Neural progenitor cell (in vitro differentiated cells): ENCODE data around the gene GTF3A. TPM values are rescaled to one million over a fixed set of nuclear protein-coding genes. Genes with fewer than 3 reads are reported as not detected.

Experiments used
- DNase-seq: peaks from one replicate; pipeline ENCODE4 v3.0.0-alpha.2; 2016; ENCODE audit warnings: low spot score
- H2AFZ ChIP-seq: fragments of 200-600 bp; sonication (generic); replicated peaks from 2 replicates; pipeline ENCODE4 v1.6.1; 2016; ENCODE audit warnings: antibody characterized with exemption
- H3F3A ChIP-seq: fragments of 200-600 bp; sonication (generic); 2 replicates; pipeline ENCODE4 v1.6.1; 2016; ENCODE audit warnings: antibody characterized with exemption, low read depth
- H3K27ac ChIP-seq: fragments of 200-600 bp; sonication (generic); 2 replicates; pipeline ENCODE4 v1.5.1; 2016; ENCODE audit warnings: mild to moderate bottlenecking
- H3K27me3 ChIP-seq: fragments of 200-600 bp; sonication (generic); 2 replicates; pipeline ENCODE4 v1.6.1; 2016; ENCODE audit warnings: mild to moderate bottlenecking, moderate library complexity
- H3K36me3 ChIP-seq: fragments of 200-600 bp; sonication (generic); 2 replicates; pipeline ENCODE4 v1.5.1; 2016
- H3K4me1 ChIP-seq: fragments of 200-600 bp; sonication (generic); 2 replicates; pipeline ENCODE4 v1.6.1; 2016; ENCODE audit warnings: mixed run types
- H3K4me2 ChIP-seq: fragments of 200-600 bp; sonication (generic); 2 replicates; pipeline ENCODE4 v1.6.1; 2016
- H3K4me3 ChIP-seq: fragments of 200-600 bp; sonication (generic); 2 replicates; pipeline ENCODE4 v1.5.1; 2016
- H3K79me2 ChIP-seq: fragments of 200-600 bp; sonication (generic); 2 replicates; pipeline ENCODE4 v1.6.1; 2016; ENCODE audit warnings: low read depth
- H3K9ac ChIP-seq: fragments of 200-600 bp; sonication (generic); 2 replicates; pipeline ENCODE4 v1.6.1; 2016
- H3K9me3 ChIP-seq: fragments of 200-600 bp; sonication (generic); 2 replicates; pipeline ENCODE4 v1.5.1; 2016; ENCODE audit warnings: low read depth
- H4K20me1 ChIP-seq: fragments of 200-600 bp; sonication (generic); 2 replicates; pipeline ENCODE4 v1.6.1; 2016; ENCODE audit warnings: low read depth
- H3K27ac Mint-ChIP-seq: 3 replicates; pipeline ENCODE4 v1.8.0; 2021; ENCODE audit warnings: mixed read lengths
- H3K27me3 Mint-ChIP-seq: 2 replicates; pipeline ENCODE4 v1.8.0; 2022; ENCODE audit warnings: low read depth, mild to moderate bottlenecking, inconsistent platforms, moderate library complexity, mixed read lengths; ENCODE audit not compliant: insufficient read depth
- H3K36me3 Mint-ChIP-seq: 3 replicates; pipeline ENCODE4 v1.8.0; 2021; ENCODE audit warnings: mixed read lengths
- H3K4me1 Mint-ChIP-seq: 3 replicates; pipeline ENCODE4 v1.8.0; 2021; ENCODE audit warnings: mixed read lengths
- H3K4me3 Mint-ChIP-seq: 3 replicates; pipeline ENCODE4 v1.8.0; 2021; ENCODE audit warnings: mild to moderate bottlenecking, moderate library complexity, mixed read lengths
- H3K9me3 Mint-ChIP-seq: 3 replicates; pipeline ENCODE4 v1.8.0; 2020; ENCODE audit warnings: mixed read lengths
- EZH2 ChIP-seq: fragments of 200-600 bp; sonication (generic); IDR thresholded peaks from 2 replicates; pipeline ENCODE4 v1.6.1; 2017; ENCODE audit warnings: antibody characterized with exemption, mild to moderate bottlenecking, moderate library complexity
- EZH2phosphoT487 ChIP-seq: fragments of 200-600 bp; sonication (generic); IDR thresholded peaks from 2 replicates; pipeline ENCODE4 v1.6.1; 2017; ENCODE audit warnings: antibody characterized with exemption
- total RNA-seq: library from RNA; depleted of rRNA; stranded (reverse); fragments of >200 nt; gene quantifications from 2 replicates; pipeline ENCODE4 v1.2.3, GENCODE V29; 2015; ENCODE audit warnings: low replicate concordance
- TF ChIP-seq, protein P1 (sequence below): fragments of 200-600 bp; sonication (generic); IDR thresholded peaks from 2 replicates; pipeline ENCODE4 v1.5.1; 2017; ENCODE audit warnings: antibody characterized with exemption, mild to moderate bottlenecking

The GTF3A gene
- total RNA-seq, 1 donor from 2014 or later, result 126 TPM

DNA sequence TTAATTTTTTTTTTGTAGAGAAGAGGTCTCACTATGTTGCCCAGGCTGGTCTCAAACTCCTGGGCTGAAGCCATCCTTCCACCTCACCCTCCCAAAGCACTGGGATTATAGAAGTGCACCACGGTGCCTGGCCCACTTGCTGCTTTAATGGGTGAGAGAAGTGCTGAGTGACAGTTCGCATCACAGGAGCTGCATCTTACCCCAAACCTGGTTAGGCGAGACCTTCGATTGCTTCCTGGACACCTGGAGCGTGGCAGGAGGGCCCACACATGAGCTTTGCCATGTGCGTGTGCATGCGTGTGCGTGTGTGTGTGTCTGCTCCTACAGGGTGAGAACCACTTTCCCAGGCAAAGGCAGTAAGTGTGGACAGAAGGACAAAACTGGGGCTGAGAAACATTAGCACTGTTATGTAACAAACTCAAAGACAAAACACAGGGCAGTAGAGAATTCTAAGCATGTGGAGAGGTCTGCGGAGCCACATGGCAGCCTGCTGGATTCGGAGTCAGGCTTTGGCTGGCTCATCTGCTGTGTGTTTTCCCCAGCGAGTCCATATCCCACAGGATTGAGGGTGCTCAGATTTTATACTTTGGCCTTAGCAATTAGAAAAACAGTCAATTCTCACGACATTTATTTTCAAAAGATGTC, 37.6 kb downstream of the GTF3A start:
- no peaks in the 10 kb centered on the region for H3K36me3 ChIP-seq
- Mint-ChIP-seq H3K27ac (no peak overlapping the region), H3K4me3 (no peak overlapping the region), H3K36me3 (no peaks in the 10 kb centered on the region), H3K9me3 (no peaks in the 10 kb centered on the region), H3K27me3 (peaks cover 3% of the 10 kb centered on the region), H3K4me1 (peaks cover 2% of the 10 kb centered on the region)
- no peak for DNase-seq
- H3K4me3 ChIP-seq, result no peak overlapping the region
- H3F3A ChIP-seq, result no peaks in the 10 kb centered on the region
- no peak overlapping the region for H3K4me2 ChIP-seq
- no peaks in the 10 kb centered on the region for H4K20me1 ChIP-seq
- H3K9ac ChIP-seq, result no peak overlapping the region
- H3K4me1 ChIP-seq, result no peaks in the 10 kb centered on the region
- no peak for TF ChIP-seq EZH2phosphoT487
- TF ChIP-seq, protein P1, sequence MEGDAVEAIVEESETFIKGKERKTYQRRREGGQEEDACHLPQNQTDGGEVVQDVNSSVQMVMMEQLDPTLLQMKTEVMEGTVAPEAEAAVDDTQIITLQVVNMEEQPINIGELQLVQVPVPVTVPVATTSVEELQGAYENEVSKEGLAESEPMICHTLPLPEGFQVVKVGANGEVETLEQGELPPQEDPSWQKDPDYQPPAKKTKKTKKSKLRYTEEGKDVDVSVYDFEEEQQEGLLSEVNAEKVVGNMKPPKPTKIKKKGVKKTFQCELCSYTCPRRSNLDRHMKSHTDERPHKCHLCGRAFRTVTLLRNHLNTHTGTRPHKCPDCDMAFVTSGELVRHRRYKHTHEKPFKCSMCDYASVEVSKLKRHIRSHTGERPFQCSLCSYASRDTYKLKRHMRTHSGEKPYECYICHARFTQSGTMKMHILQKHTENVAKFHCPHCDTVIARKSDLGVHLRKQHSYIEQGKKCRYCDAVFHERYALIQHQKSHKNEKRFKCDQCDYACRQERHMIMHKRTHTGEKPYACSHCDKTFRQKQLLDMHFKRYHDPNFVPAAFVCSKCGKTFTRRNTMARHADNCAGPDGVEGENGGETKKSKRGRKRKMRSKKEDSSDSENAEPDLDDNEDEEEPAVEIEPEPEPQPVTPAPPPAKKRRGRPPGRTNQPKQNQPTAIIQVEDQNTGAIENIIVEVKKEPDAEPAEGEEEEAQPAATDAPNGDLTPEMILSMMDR, result no peak
- no peaks in the 10 kb centered on the region for H3K27me3 ChIP-seq
- no peaks in the 10 kb centered on the region for H3K9me3 ChIP-seq
- no peaks in the 10 kb centered on the region for H3K79me2 ChIP-seq
- no peak overlapping the region for H3K27ac ChIP-seq
- H2AFZ ChIP-seq, result no peak overlapping the region

DNA sequence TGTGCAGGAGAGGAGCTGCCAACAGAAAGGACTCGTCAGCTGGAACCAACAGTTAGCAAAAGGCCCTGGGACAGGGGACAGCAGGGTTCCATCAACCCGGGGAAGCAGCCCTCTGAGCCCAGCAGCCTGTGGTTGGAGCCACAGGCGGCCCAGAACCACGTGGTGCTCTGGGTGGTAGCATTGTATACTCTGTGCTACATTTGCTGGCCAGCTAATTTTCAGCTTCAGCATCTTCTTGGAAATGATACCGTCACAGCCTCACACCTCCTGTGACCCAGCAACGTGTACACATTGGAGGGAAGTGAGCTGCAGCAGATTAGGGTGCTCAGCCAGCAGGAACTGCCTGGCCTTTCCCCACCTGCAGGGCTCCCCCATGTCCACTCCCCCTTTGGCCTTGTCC, 39.1 kb downstream of the GTF3A start:
- H3F3A ChIP-seq, result no peaks in the 10 kb centered on the region
- no peaks in the 10 kb centered on the region for H4K20me1 ChIP-seq
- H3K4me2 ChIP-seq, result no peak overlapping the region
- H3K27me3 ChIP-seq, result no peaks in the 10 kb centered on the region
- Mint-ChIP-seq H3K27ac (no peak overlapping the region), H3K36me3 (peaks cover under 1% of the 10 kb centered on the region), H3K9me3 (no peaks in the 10 kb centered on the region), H3K4me1 (peaks cover 2% of the 10 kb centered on the region), H3K4me3 (no peak overlapping the region), H3K27me3 (peaks cover 3% of the 10 kb centered on the region)
- H3K9me3 ChIP-seq, result no peaks in the 10 kb centered on the region
- H3K27ac ChIP-seq, result no peak overlapping the region
- no peak for TF ChIP-seq EZH2
- H2AFZ ChIP-seq, result peak overlapping the region; percentile 26
- H3K9ac ChIP-seq, result no peak overlapping the region
- DNase-seq, result no peak
- no peak overlapping the region for H3K4me3 ChIP-seq
- no peaks in the 10 kb centered on the region for H3K36me3 ChIP-seq
- no peaks in the 10 kb centered on the region for H3K79me2 ChIP-seq
- no peaks in the 10 kb centered on the region for H3K4me1 ChIP-seq

DNA sequence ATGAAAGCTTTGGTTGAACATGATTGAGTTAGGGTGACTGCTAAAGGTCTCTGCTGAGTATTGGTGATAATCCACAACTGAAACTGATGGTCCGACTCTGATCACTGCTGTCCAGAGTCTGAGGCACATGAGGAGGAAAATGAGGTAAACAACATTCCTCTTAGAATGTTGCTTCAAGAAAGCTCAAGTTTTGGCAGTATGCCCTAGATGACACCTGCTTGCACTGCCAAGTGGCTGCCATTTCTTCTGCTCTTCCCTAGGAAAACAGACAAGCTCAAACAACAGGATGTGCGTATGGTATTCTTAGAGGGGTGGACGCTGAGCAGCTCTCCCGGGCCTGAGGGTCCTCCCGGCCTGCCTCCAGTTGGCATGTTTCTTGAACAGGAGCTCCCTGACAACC, 41.2 kb downstream of the GTF3A start:
- no peaks in the 10 kb centered on the region for H4K20me1 ChIP-seq
- no peak overlapping the region for H3K4me2 ChIP-seq
- no peak overlapping the region for H3K27ac Mint-ChIP-seq
- no peak for DNase-seq
- H3K9me3 Mint-ChIP-seq, result no peaks in the 10 kb centered on the region
- H3K4me1 ChIP-seq, result no peaks in the 10 kb centered on the region
- H3K9me3 ChIP-seq, result no peaks in the 10 kb centered on the region
- no peak overlapping the region for H2AFZ ChIP-seq
- TF ChIP-seq, protein P1, result no peak
- no peak for TF ChIP-seq EZH2
- no peak for TF ChIP-seq EZH2phosphoT487
- H3K9ac ChIP-seq, result no peak overlapping the region
- H3K36me3 Mint-ChIP-seq, result peaks cover 2% of the 10 kb centered on the region
- no peak overlapping the region for H3K27ac ChIP-seq
- H3K27me3 Mint-ChIP-seq, result peaks cover 3% of the 10 kb centered on the region
- H3K4me3 Mint-ChIP-seq, result no peak overlapping the region
- peaks cover 2% of the 10 kb centered on the region for H3K4me1 Mint-ChIP-seq
- no peaks in the 10 kb centered on the region for H3K36me3 ChIP-seq
- H3K27me3 ChIP-seq, result no peaks in the 10 kb centered on the region
- H3K4me3 ChIP-seq, result no peak overlapping the region
- no peaks in the 10 kb centered on the region for H3F3A ChIP-seq
- H3K79me2 ChIP-seq, result no peaks in the 10 kb centered on the region

DNA sequence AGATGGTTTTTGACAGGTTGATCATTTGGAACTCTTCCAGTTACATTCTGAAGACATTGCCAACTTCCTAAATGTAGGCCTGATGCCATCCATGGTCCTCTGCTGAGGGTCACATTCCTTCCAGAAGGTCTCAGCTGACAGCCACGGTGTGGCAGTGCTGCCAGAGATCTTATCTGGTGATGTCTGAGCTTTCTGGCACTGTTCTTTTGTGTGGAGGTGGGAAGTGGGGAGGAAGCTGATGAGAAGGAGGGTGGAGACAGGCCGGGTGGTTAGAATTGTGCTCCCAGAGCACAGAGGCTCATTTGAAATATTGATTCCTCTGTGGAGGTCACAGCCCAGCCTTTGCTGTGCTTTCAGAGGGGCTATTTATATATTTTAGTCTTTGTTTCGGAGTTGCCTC, 42.1 kb downstream of the GTF3A start:
- H3K27ac ChIP-seq, result no peak overlapping the region
- H2AFZ ChIP-seq, result peak overlapping the region; percentile 22
- peaks cover 2% of the 10 kb centered on the region for H3K36me3 Mint-ChIP-seq
- H3K4me1 Mint-ChIP-seq, result peaks cover 2% of the 10 kb centered on the region
- no peaks in the 10 kb centered on the region for H3K9me3 Mint-ChIP-seq
- H3K79me2 ChIP-seq, result no peaks in the 10 kb centered on the region
- no peak overlapping the region for H3K27ac Mint-ChIP-seq
- H4K20me1 ChIP-seq, result no peaks in the 10 kb centered on the region
- H3K4me3 ChIP-seq, result no peak overlapping the region
- TF ChIP-seq EZH2phosphoT487, result no peak
- TF ChIP-seq EZH2, result no peak
- TF ChIP-seq, protein P1, result no peak
- H3K27me3 ChIP-seq, result no peaks in the 10 kb centered on the region
- no peaks in the 10 kb centered on the region for H3F3A ChIP-seq
- H3K9me3 ChIP-seq, result no peaks in the 10 kb centered on the region
- no peak overlapping the region for H3K9ac ChIP-seq
- peaks cover 3% of the 10 kb centered on the region for H3K27me3 Mint-ChIP-seq
- H3K4me3 Mint-ChIP-seq, result no peak overlapping the region
- H3K4me1 ChIP-seq, result no peaks in the 10 kb centered on the region
- H3K36me3 ChIP-seq, result no peaks in the 10 kb centered on the region
- DNase-seq, result no peak
- no peak overlapping the region for H3K4me2 ChIP-seq
